T-helper 17 cell (primary cell): ENCODE results near the gene DLEC1. TPM values are rescaled to one million over a fixed set of nuclear protein-coding genes. Genes with fewer than 3 reads are reported as not detected.

Source experiments
- ATAC-seq: fragments of 150-1000 bp; cut with Tn5 transposase; 2 replicates; pipeline ENCODE4 v1.10.0; 2021; ENCODE audit warnings: mild to moderate bottlenecking, moderate library complexity
- DNase-seq, 3 donors: peaks; one replicate each; pipeline versions ENCODE4 v3.0.0 to v3.0.0-alpha.2; 2020 to 2021
- H3K9me3 ChIP-seq: one replicate; pipeline ENCODE4 v1.7.0; 2013; ENCODE audit warnings: low read length, mild to moderate bottlenecking; ENCODE audit not compliant: control insufficient read depth, poor library complexity, severe bottlenecking
- H3K27ac Mint-ChIP-seq: one replicate; pipeline ENCODE4 v1.8.0; 2022; ENCODE audit warnings: mild to moderate bottlenecking, moderate library complexity, mixed read lengths
- H3K27me3 Mint-ChIP-seq: one replicate; pipeline ENCODE4 v1.8.0; 2022; ENCODE audit warnings: mixed read lengths
- H3K36me3 Mint-ChIP-seq: one replicate; pipeline ENCODE4 v1.8.0; 2022; ENCODE audit warnings: low read depth, mixed read lengths
- H3K4me1 Mint-ChIP-seq: one replicate; pipeline ENCODE4 v1.8.0; 2022; ENCODE audit warnings: mild to moderate bottlenecking, mixed read lengths
- H3K4me3 Mint-ChIP-seq: one replicate; pipeline ENCODE4 v1.8.0; 2022; ENCODE audit warnings: mild to moderate bottlenecking, moderate library complexity, mixed read lengths
- total RNA-seq, 4 donors: library from RNA in 2 of 4; stranded (reverse) in 2 of 4; gene quantifications; one replicate each; pipeline ENCODE4 v1.2.3 and lab custom pipeline; 2022 to 2026

The DLEC1 gene
- total RNA-seq, 2 donors from 2014 or later = 8.6 to 16.3 TPM

- peak overlapping the region; percentile 75 for H3K27ac Mint-ChIP-seq
- H3K9me3 ChIP-seq = no peaks in the 10 kb centered on the region
- H3K4me1 Mint-ChIP-seq = peaks cover 20% of the 10 kb centered on the region
- no peaks in the 10 kb centered on the region for H3K27me3 Mint-ChIP-seq
- ATAC-seq (peak; percentile 68), DNase-seq (peak in 2 of 3 donors; percentile 25 to 54)
- H3K36me3 Mint-ChIP-seq = no peaks in the 10 kb centered on the region
- no peak overlapping the region for H3K4me3 Mint-ChIP-seq
These were observed 34.5 kb upstream of the DLEC1 start for GRCh38 chr3:38004415-38005075.

GRCh38 chr3:38005076-38006020 lies 33.7 kb upstream of the DLEC1 start:
- H3K27ac Mint-ChIP-seq = peak overlapping the region; percentile 75
- no peaks in the 10 kb centered on the region for H3K36me3 Mint-ChIP-seq
- no peak for ATAC-seq

GRCh38 chr3:38006031-38006430 lies 33.0 kb upstream of the DLEC1 start:
- no peaks in the 10 kb centered on the region for H3K27me3 Mint-ChIP-seq
- no peak for DNase-seq
- H3K4me3 Mint-ChIP-seq = no peak overlapping the region
- no peak for ATAC-seq
- H3K9me3 ChIP-seq = no peaks in the 10 kb centered on the region
- no peak overlapping the region for H3K27ac Mint-ChIP-seq
- no peaks in the 10 kb centered on the region for H3K36me3 Mint-ChIP-seq
- H3K4me1 Mint-ChIP-seq = peaks cover 14% of the 10 kb centered on the region

More at GRCh38 chr3:38005076-38006020, 33.7 kb upstream of the DLEC1 start:
- no peaks in the 10 kb centered on the region for H3K27me3 Mint-ChIP-seq
- no peak for DNase-seq
- peaks cover 16% of the 10 kb centered on the region for H3K4me1 Mint-ChIP-seq
- no peaks in the 10 kb centered on the region for H3K9me3 ChIP-seq
- peak overlapping the region; percentile 36 for H3K4me3 Mint-ChIP-seq

GRCh38 chr3:38006445-38006995 lies 32.5 kb upstream of the DLEC1 start:
- H3K27me3 Mint-ChIP-seq = no peaks in the 10 kb centered on the region
- ATAC-seq (no peak), DNase-seq (no peak)
- no peaks in the 10 kb centered on the region for H3K9me3 ChIP-seq
- H3K4me3 Mint-ChIP-seq = no peak overlapping the region
- no peak overlapping the region for H3K27ac Mint-ChIP-seq
- no peaks in the 10 kb centered on the region for H3K36me3 Mint-ChIP-seq
- peaks cover 14% of the 10 kb centered on the region for H3K4me1 Mint-ChIP-seq

GRCh38 chr3:38007754-38008090 lies 31.3 kb upstream of the DLEC1 start:
- Mint-ChIP-seq H3K4me1 (peaks cover 14% of the 10 kb centered on the region), H3K36me3 (no peaks in the 10 kb centered on the region), H3K27me3 (no peaks in the 10 kb centered on the region), H3K4me3 (no peak overlapping the region), H3K27ac (no peak overlapping the region)
- ATAC-seq = no peak
- DNase-seq = no peak
- H3K9me3 ChIP-seq = no peaks in the 10 kb centered on the region

GRCh38 chr3:38008191-38008701 lies 30.8 kb upstream of the DLEC1 start:
- DNase-seq = no peak
- no peaks in the 10 kb centered on the region for H3K9me3 ChIP-seq
- Mint-ChIP-seq H3K4me1 (peaks cover 11% of the 10 kb centered on the region), H3K4me3 (no peak overlapping the region), H3K27ac (no peak overlapping the region), H3K27me3 (no peaks in the 10 kb centered on the region), H3K36me3 (no peaks in the 10 kb centered on the region)
- ATAC-seq = no peak

- Mint-ChIP-seq H3K27ac (no peak overlapping the region), H3K4me3 (no peak overlapping the region), H3K4me1 (peaks cover 9% of the 10 kb centered on the region), H3K27me3 (no peaks in the 10 kb centered on the region), H3K36me3 (no peaks in the 10 kb centered on the region)
- DNase-seq = no peak
- ATAC-seq = no peak
- H3K9me3 ChIP-seq = no peaks in the 10 kb centered on the region
These were observed 29.9 kb upstream of the DLEC1 start for GRCh38 chr3:38008971-38009580.

- no peaks in the 10 kb centered on the region for H3K36me3 Mint-ChIP-seq
These were observed 29.0 kb upstream of the DLEC1 start for GRCh38 chr3:38009807-38010591.

GRCh38 chr3:38011111-38011510 lies 27.9 kb upstream of the DLEC1 start:
- H3K4me1 Mint-ChIP-seq = no peaks in the 10 kb centered on the region
- no peak overlapping the region for H3K4me3 Mint-ChIP-seq
- H3K27me3 Mint-ChIP-seq = no peaks in the 10 kb centered on the region
- no peak for ATAC-seq
- peaks cover 3% of the 10 kb centered on the region for H3K36me3 Mint-ChIP-seq
- H3K9me3 ChIP-seq = no peaks in the 10 kb centered on the region
- no peak for DNase-seq
- H3K27ac Mint-ChIP-seq = peak overlapping the region; percentile 53

More at GRCh38 chr3:38009807-38010591, 29.0 kb upstream of the DLEC1 start:
- ATAC-seq = no peak
- no peaks in the 10 kb centered on the region for H3K9me3 ChIP-seq
- Mint-ChIP-seq H3K27me3 (no peaks in the 10 kb centered on the region), H3K4me3 (no peak overlapping the region), H3K27ac (peak overlapping the region; percentile 53), H3K4me1 (peaks cover under 1% of the 10 kb centered on the region)
- DNase-seq = no peak

- Mint-ChIP-seq H3K27me3 (no peaks in the 10 kb centered on the region), H3K4me3 (no peak overlapping the region), H3K27ac (peak overlapping the region; percentile 16), H3K36me3 (peaks cover 20% of the 10 kb centered on the region), H3K4me1 (peaks cover 6% of the 10 kb centered on the region)
- no peaks in the 10 kb centered on the region for H3K9me3 ChIP-seq
- DNase-seq (no peak), ATAC-seq (no peak)
These were observed 23.5 kb upstream of the DLEC1 start for GRCh38 chr3:38015485-38015884.

- Mint-ChIP-seq H3K4me1 (peaks cover 10% of the 10 kb centered on the region), H3K27me3 (no peaks in the 10 kb centered on the region), H3K4me3 (no peak overlapping the region), H3K36me3 (peaks cover 21% of the 10 kb centered on the region), H3K27ac (peak overlapping the region; percentile 16)
- DNase-seq (no peak), ATAC-seq (no peak)
- H3K9me3 ChIP-seq = no peaks in the 10 kb centered on the region
These were observed 23.0 kb upstream of the DLEC1 start for GRCh38 chr3:38015984-38016383.

GRCh38 chr3:38016410-38016809 lies 22.6 kb upstream of the DLEC1 start:
- Mint-ChIP-seq H3K4me3 (no peak overlapping the region), H3K4me1 (peaks cover 13% of the 10 kb centered on the region), H3K36me3 (peaks cover 21% of the 10 kb centered on the region), H3K27me3 (no peaks in the 10 kb centered on the region), H3K27ac (no peak overlapping the region)
- no peak for ATAC-seq
- no peaks in the 10 kb centered on the region for H3K9me3 ChIP-seq
- no peak for DNase-seq
